Measurements from ENCODE around the gene ATP8B4. TPM values are rescaled to one million over a fixed set of nuclear protein-coding genes. Genes with fewer than 3 reads are reported as not detected.

The ATP8B4 gene
- total and polyA plus RNA-seq, 2 donors (not counting 1 experiment from before 2014, with no cell fraction given), result 0.42 TPM; not detected in 1

GRCh38 chr15:49808341-49808740, 310.7 kb downstream of the ATP8B4 start:
- no peaks in the 10 kb centered on the region for H4K20me1 ChIP-seq (ENCODE audit: control insufficient read depth, insufficient read depth, low read length, poor library complexity, severe bottlenecking)
- no peak overlapping the region for H3K4me3 ChIP-seq (ENCODE audit: control extremely low read depth in 1 of 5, extremely low read depth in 1 of 5, insufficient read depth in 1 of 5, low read depth in 2 of 5, low read length in 4 of 5)
- DNase-seq (no peak), ATAC-seq (ENCODE audit: low read depth) (no peak)
- intact Hi-C loops (cut with micrococcal nuclease), result no loop called here
- Mint-ChIP-seq H3K9me3 (ENCODE audit: insufficient read depth) (peaks cover 2% of the 10 kb centered on the region), H3K27ac (no peak overlapping the region), H3K4me1 (no peaks in the 10 kb centered on the region), H3K27me3 (no peaks in the 10 kb centered on the region), H3K4me3 (no peak overlapping the region)
- H3K36me3 ChIP-seq (replicated peaks in 1 of 2; ENCODE audit: control extremely low read depth in 1 of 2, control insufficient read depth in 1 of 2, extremely low read depth in 1 of 2, insufficient read depth in 2 of 2, low read length in 1 of 2), result no peaks in the 10 kb centered on the region
- peaks cover 0 to 6% (median 0%) of the 10 kb centered on the region in 3 donors for H3K9me3 ChIP-seq (ENCODE audit: control extremely low read depth in 1 of 3, control insufficient read depth in 2 of 3, insufficient read depth in 1 of 3, low read length in 2 of 3)
- H3K79me2 ChIP-seq (ENCODE audit: control insufficient read depth, insufficient read depth, low read length), result no peaks in the 10 kb centered on the region
- H3K27ac ChIP-seq (ENCODE audit: low read length in 2 of 2), result no peak overlapping the region
- H3K4me2 ChIP-seq (replicated peaks; ENCODE audit: low read depth, low read length, poor library complexity, severe bottlenecking), result no peak overlapping the region
- no CpG with 5 or more reads among the region's 1 CpG for WGBS (ENCODE audit: insufficient coverage)
- no peak overlapping the region for H2AFZ ChIP-seq (ENCODE audit: insufficient read depth, low read depth, low read length, poor library complexity, severe bottlenecking)
- CTCF ChIA-PET, result no interaction called here
- no peak overlapping the region for H3K9ac ChIP-seq (ENCODE audit: low read length)
- no peaks in the 10 kb centered on the region for H3K27me3 ChIP-seq (replicated peaks in 1 of 4; ENCODE audit: control extremely low read depth in 1 of 4, control insufficient read depth in 3 of 4, insufficient read depth in 4 of 4, low read length in 3 of 4)
- POLR2A ChIA-PET, result no interaction called here
- no peak for TF ChIP-seq CTCF (IDR thresholded peaks at IDR 0.05)
- TF ChIP-seq EZH2 (IDR thresholded peaks at IDR 0.05; ENCODE audit: borderline replicate concordance, insufficient read depth, low read depth, low read length, poor library complexity, severe bottlenecking), result no peak
- no peaks in the 10 kb centered on the region for H3K4me1 ChIP-seq (ENCODE audit: control insufficient read depth in 2 of 2, insufficient read depth in 2 of 2, low read length in 2 of 2)

Small RNAs within 50 kb of the gene (small RNA-seq; reads per million reads assigned to genes)
- gene RNA5SP394 (ENCODE audit: insufficient read length, low read depth, low replicate concordance), result not detected

Other genes starting within 250 kb of the ATP8B4 start
- gene SLC27A2, start 63.0 kb upstream of the ATP8B4 start, total RNA-seq, result 0.41 and 0.49 TPM in 2 replicates
- gene SLC27A2, start 63.0 kb upstream of the ATP8B4 start, polyA plus RNA-seq, result 0.12 and 0.39 TPM in 2 replicates
- gene HDC, start 146.5 kb upstream of the ATP8B4 start, total RNA-seq, result not detected in 2 replicates
- 0.52 and 0.88 TPM in 2 replicates for gene HDC, start 146.5 kb upstream of the ATP8B4 start, polyA plus RNA-seq
- gene GABPB1, start 236.0 kb upstream of the ATP8B4 start, total RNA-seq, result 37.1 and 37.3 TPM in 2 replicates
- 24.1 and 32.8 TPM in 2 replicates for gene GABPB1, start 236.0 kb upstream of the ATP8B4 start, polyA plus RNA-seq

All from B cell (primary cell).